ENCODE results near the gene SYK.

SYK gene

DNA sequence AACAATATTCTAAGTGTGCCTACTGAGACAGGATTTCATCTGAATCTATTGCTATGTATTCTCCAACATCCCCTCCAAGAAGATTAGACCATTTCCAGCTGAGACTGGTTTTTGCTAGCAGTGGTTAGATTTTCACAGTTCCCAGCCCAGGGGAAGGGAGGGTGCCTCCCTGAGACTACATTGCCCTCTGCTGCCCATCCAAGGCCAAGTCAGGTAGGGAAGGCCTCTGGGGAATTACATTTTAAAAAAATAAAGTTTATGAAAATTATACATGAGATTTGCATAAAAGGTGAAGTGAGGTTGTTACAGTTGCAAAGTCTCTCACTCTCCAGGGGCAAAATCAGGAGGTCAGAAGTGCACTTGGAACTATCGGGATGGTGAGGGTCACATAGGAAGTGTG lies 28.0 kb upstream of the SYK start:
- H3K4me2 ChIP-seq (ENCODE audit: low read length, poor library complexity, severe bottlenecking) = no peak overlapping the region
- no peak overlapping the region for H2AFZ ChIP-seq (ENCODE audit: low read depth, low read length)
- no peak overlapping the region for H4K91ac ChIP-seq (ENCODE audit: low read length)
- DNase-seq = no peak
- H3K27me3 ChIP-seq (ENCODE audit: control insufficient read depth in 1 of 2, insufficient read depth in 1 of 2, low read length in 2 of 2) = peaks cover 0 to 3% of the 10 kb centered on the region in 2 experiments
- no peak overlapping the region for H3K4me3 ChIP-seq (ENCODE audit: insufficient read depth in 1 of 2, low read depth in 1 of 2, low read length in 2 of 2)
- no peak overlapping the region for H2AK5ac ChIP-seq (ENCODE audit: low read length, severe bottlenecking)
- no peaks in the 10 kb centered on the region for H3K79me1 ChIP-seq (replicated peaks; ENCODE audit: low read length, poor library complexity, severe bottlenecking)
- no peaks in the 10 kb centered on the region for H3K4me1 ChIP-seq (ENCODE audit: control insufficient read depth, insufficient read depth, low read depth, low read length)
- H2BK15ac ChIP-seq (ENCODE audit: low read depth, poor library complexity, severe bottlenecking) = no peak overlapping the region
- H3K9me3 ChIP-seq (ENCODE audit: control insufficient read depth, low read length) = peaks cover 1% of the 10 kb centered on the region
- no peak overlapping the region for H2BK120ac ChIP-seq (ENCODE audit: low read depth, low read length)
- H3K36me3 ChIP-seq (ENCODE audit: control insufficient read depth in 1 of 2, insufficient read depth in 2 of 2, low read depth in 1 of 2, low read length in 2 of 2) = no peaks in the 10 kb centered on the region
- H3K4ac ChIP-seq (ENCODE audit: low read depth in 1 of 2, low read length in 2 of 2) = no peak overlapping the region
- H2BK12ac ChIP-seq (ENCODE audit: low read length in 2 of 2) = no peak overlapping the region
- H3K23ac ChIP-seq (ENCODE audit: low read length in 2 of 2) = no peak overlapping the region
- H3K18ac ChIP-seq (ENCODE audit: low read depth in 1 of 2, low read length in 2 of 2) = no peak overlapping the region
- 88% methylated on average over 1 of the region's 1 CpG for WGBS
- no peak overlapping the region for H4K8ac ChIP-seq (ENCODE audit: low read length)
- no peak overlapping the region for H2BK5ac ChIP-seq (ENCODE audit: low read depth, low read length, poor library complexity, severe bottlenecking)
- no peak overlapping the region for H3K14ac ChIP-seq (ENCODE audit: low read length in 2 of 2)
- no peak overlapping the region for H3K27ac ChIP-seq (ENCODE audit: low read length, poor library complexity, severe bottlenecking)
- H3K9ac ChIP-seq (ENCODE audit: low read length) = no peak overlapping the region

DNA sequence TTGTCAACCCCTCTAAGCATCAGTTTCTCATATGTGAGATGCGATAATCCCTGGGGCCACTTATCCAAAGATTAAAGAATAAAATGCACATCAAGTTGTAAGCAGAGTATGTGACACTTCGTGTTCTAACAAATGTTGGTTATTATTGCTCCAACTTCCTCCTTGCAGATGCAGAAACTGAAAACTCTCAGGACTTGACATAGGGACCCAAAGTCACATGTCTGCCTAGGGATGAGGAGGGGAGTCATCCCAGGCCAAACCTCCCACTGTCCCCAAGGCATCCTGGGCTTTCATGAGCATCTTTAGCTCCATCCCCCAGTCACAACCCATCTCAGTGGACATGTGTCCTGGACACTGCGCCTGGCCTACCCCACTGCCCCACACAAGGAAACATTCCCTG lies 27.5 kb upstream of the SYK start:
- peaks cover 0 to 3% of the 10 kb centered on the region in 2 experiments for H3K27me3 ChIP-seq (ENCODE audit: control insufficient read depth in 1 of 2, insufficient read depth in 1 of 2, low read length in 2 of 2)
- no peak overlapping the region for H2BK15ac ChIP-seq (ENCODE audit: low read depth, poor library complexity, severe bottlenecking)
- peak overlapping the region; percentile 30 for H4K91ac ChIP-seq (ENCODE audit: low read length)
- no peak for DNase-seq
- H3K4me1 ChIP-seq (ENCODE audit: control insufficient read depth, insufficient read depth, low read depth, low read length) = no peaks in the 10 kb centered on the region
- H3K36me3 ChIP-seq (ENCODE audit: control insufficient read depth in 1 of 2, insufficient read depth in 2 of 2, low read depth in 1 of 2, low read length in 2 of 2) = no peaks in the 10 kb centered on the region
- H2AK5ac ChIP-seq (ENCODE audit: low read length, severe bottlenecking) = peak overlapping the region; percentile 10
- no peaks in the 10 kb centered on the region for H3K9me3 ChIP-seq (ENCODE audit: control insufficient read depth, low read length)
- H3K4me2 ChIP-seq (ENCODE audit: low read length, poor library complexity, severe bottlenecking) = no peak overlapping the region
- no peak overlapping the region for H2AFZ ChIP-seq (ENCODE audit: low read depth, low read length)
- H3K18ac ChIP-seq (ENCODE audit: low read depth in 1 of 2, low read length in 2 of 2) = no peak overlapping the region
- H3K9ac ChIP-seq (ENCODE audit: low read length) = no peak overlapping the region
- no peak overlapping the region for H4K8ac ChIP-seq (ENCODE audit: low read length)
- 100% methylated on average over 1 of the region's 3 CpGs for WGBS
- no peak overlapping the region for H3K4me3 ChIP-seq (ENCODE audit: insufficient read depth in 1 of 2, low read depth in 1 of 2, low read length in 2 of 2)
- no peak overlapping the region for H3K4ac ChIP-seq (ENCODE audit: low read depth in 1 of 2, low read length in 2 of 2)
- no peak overlapping the region for H2BK12ac ChIP-seq (ENCODE audit: low read length in 2 of 2)
- H3K23ac ChIP-seq (ENCODE audit: low read length in 2 of 2) = no peak overlapping the region
- H2BK5ac ChIP-seq (ENCODE audit: low read depth, low read length, poor library complexity, severe bottlenecking) = no peak overlapping the region
- H3K27ac ChIP-seq (ENCODE audit: low read length, poor library complexity, severe bottlenecking) = no peak overlapping the region
- peak overlapping the region in 1 of 2 experiments; percentile 46 for H3K14ac ChIP-seq (ENCODE audit: low read length in 2 of 2)
- no peak overlapping the region for H2BK120ac ChIP-seq (ENCODE audit: low read depth, low read length)
- H3K79me1 ChIP-seq (replicated peaks; ENCODE audit: low read length, poor library complexity, severe bottlenecking) = no peaks in the 10 kb centered on the region

DNA sequence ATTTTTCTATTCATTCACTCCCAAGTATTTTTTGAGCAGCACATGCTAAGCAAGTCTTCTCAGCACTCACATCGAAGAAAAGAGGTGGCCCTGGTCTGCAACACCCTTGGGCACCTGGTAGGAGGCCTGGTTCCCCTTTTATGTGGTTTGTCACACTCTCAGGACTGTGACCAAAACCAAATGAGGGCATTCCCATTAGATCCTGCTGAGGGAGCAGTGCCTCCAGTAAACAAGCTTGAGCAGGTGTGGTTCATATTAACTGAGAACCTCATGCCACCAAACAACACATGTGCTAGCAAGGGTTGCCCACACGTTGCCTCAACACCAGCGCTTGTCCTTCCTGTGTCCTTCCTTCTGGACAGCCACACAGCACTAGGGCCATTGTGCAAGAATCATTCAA lies 26.9 kb upstream of the SYK start:
- Histone ChIP-seq H3K27me3 (ENCODE audit: control insufficient read depth in 1 of 2, insufficient read depth in 1 of 2, low read length in 2 of 2) (peaks cover 0 to 3% of the 10 kb centered on the region in 2 experiments), H2BK12ac (ENCODE audit: low read length in 2 of 2) (no peak overlapping the region), H3K23ac (ENCODE audit: low read length in 2 of 2) (no peak overlapping the region), H3K9ac (ENCODE audit: low read length) (no peak overlapping the region), H2BK15ac (ENCODE audit: low read depth, poor library complexity, severe bottlenecking) (no peak overlapping the region), H4K91ac (ENCODE audit: low read length) (no peak overlapping the region), H3K4me2 (ENCODE audit: low read length, poor library complexity, severe bottlenecking) (no peak overlapping the region), H4K8ac (ENCODE audit: low read length) (no peak overlapping the region), H3K9me3 (ENCODE audit: control insufficient read depth, low read length) (no peaks in the 10 kb centered on the region), H2BK120ac (ENCODE audit: low read depth, low read length) (no peak overlapping the region), H3K18ac (ENCODE audit: low read depth in 1 of 2, low read length in 2 of 2) (no peak overlapping the region), H3K27ac (ENCODE audit: low read length, poor library complexity, severe bottlenecking) (no peak overlapping the region), H3K14ac (ENCODE audit: low read length in 2 of 2) (no peak overlapping the region), H3K36me3 (ENCODE audit: control insufficient read depth in 1 of 2, insufficient read depth in 2 of 2, low read depth in 1 of 2, low read length in 2 of 2) (no peaks in the 10 kb centered on the region), H3K4me1 (ENCODE audit: control insufficient read depth, insufficient read depth, low read depth, low read length) (no peaks in the 10 kb centered on the region), H3K4ac (ENCODE audit: low read depth in 1 of 2, low read length in 2 of 2) (no peak overlapping the region), H2AK5ac (ENCODE audit: low read length, severe bottlenecking) (no peak overlapping the region), H3K79me1 (replicated peaks; ENCODE audit: low read length, poor library complexity, severe bottlenecking) (no peaks in the 10 kb centered on the region), H2AFZ (ENCODE audit: low read depth, low read length) (no peak overlapping the region), H2BK5ac (ENCODE audit: low read depth, low read length, poor library complexity, severe bottlenecking) (no peak overlapping the region), H3K4me3 (ENCODE audit: insufficient read depth in 1 of 2, low read depth in 1 of 2, low read length in 2 of 2) (no peak overlapping the region)
- WGBS = 72% methylated on average over 3 of the region's 3 CpGs
- no peak for DNase-seq

DNA sequence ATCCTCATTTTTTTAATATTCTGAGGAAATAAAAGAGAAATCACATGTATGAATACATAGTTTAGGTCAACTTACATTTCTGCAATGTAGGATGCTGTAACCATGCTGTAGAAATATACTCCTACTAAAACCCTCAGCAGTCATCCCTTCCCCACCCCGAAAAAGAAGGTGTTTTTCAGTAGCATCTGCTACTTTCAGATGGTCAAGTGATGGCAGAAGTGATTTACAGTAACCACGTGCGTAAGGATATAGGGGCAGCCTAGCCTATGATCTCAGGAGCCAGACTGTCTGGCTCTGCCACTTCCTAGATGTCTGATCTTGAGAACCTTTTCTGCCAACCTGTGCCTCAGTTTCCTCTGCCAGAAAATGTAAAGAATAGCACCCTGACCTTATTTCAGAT lies 26.0 kb upstream of the SYK start:
- no peak overlapping the region for H3K4ac ChIP-seq (ENCODE audit: low read depth in 1 of 2, low read length in 2 of 2)
- no peak overlapping the region for H2BK12ac ChIP-seq (ENCODE audit: low read length in 2 of 2)
- H3K27ac ChIP-seq (ENCODE audit: low read length, poor library complexity, severe bottlenecking) = no peak overlapping the region
- H3K36me3 ChIP-seq (ENCODE audit: control insufficient read depth in 1 of 2, insufficient read depth in 2 of 2, low read depth in 1 of 2, low read length in 2 of 2) = no peaks in the 10 kb centered on the region
- H4K8ac ChIP-seq (ENCODE audit: low read length) = no peak overlapping the region
- no peak overlapping the region for H3K4me3 ChIP-seq (ENCODE audit: insufficient read depth in 1 of 2, low read depth in 1 of 2, low read length in 2 of 2)
- H3K4me2 ChIP-seq (ENCODE audit: low read length, poor library complexity, severe bottlenecking) = no peak overlapping the region
- no peak for DNase-seq
- H3K27me3 ChIP-seq (ENCODE audit: control insufficient read depth in 1 of 2, insufficient read depth in 1 of 2, low read length in 2 of 2) = peaks cover 0 to 3% of the 10 kb centered on the region in 2 experiments
- no peak overlapping the region for H3K23ac ChIP-seq (ENCODE audit: low read length in 2 of 2)
- H2AK5ac ChIP-seq (ENCODE audit: low read length, severe bottlenecking) = no peak overlapping the region
- H2BK5ac ChIP-seq (ENCODE audit: low read depth, low read length, poor library complexity, severe bottlenecking) = no peak overlapping the region
- no peak overlapping the region for H2AFZ ChIP-seq (ENCODE audit: low read depth, low read length)
- no peak overlapping the region for H3K9ac ChIP-seq (ENCODE audit: low read length)
- no peak overlapping the region for H2BK15ac ChIP-seq (ENCODE audit: low read depth, poor library complexity, severe bottlenecking)
- no peak overlapping the region for H4K91ac ChIP-seq (ENCODE audit: low read length)
- H3K79me1 ChIP-seq (replicated peaks; ENCODE audit: low read length, poor library complexity, severe bottlenecking) = no peaks in the 10 kb centered on the region
- 50% methylated on average over 3 of the region's 3 CpGs for WGBS
- no peak overlapping the region for H2BK120ac ChIP-seq (ENCODE audit: low read depth, low read length)
- H3K14ac ChIP-seq (ENCODE audit: low read length in 2 of 2) = no peak overlapping the region
- H3K9me3 ChIP-seq (ENCODE audit: control insufficient read depth, low read length) = no peaks in the 10 kb centered on the region
- no peaks in the 10 kb centered on the region for H3K4me1 ChIP-seq (ENCODE audit: control insufficient read depth, insufficient read depth, low read depth, low read length)
- H3K18ac ChIP-seq (ENCODE audit: low read depth in 1 of 2, low read length in 2 of 2) = no peak overlapping the region

Measured in mesenchymal stem cell (in vitro differentiated cells and primary cell).